Measurements from ENCODE around the gene DES. TPM values are rescaled to one million over a fixed set of nuclear protein-coding genes. Genes with fewer than 3 reads are reported as not detected.

Gene DES
- total and polyA plus RNA-seq, 2 of the 4 experiments (the other 2 are of a cell fraction): 4.3 to 4.9 TPM

- Histone ChIP-seq H3K9ac (ENCODE audit: low read depth, low read length) (no peak overlapping the region), H4K5ac (ENCODE audit: low read depth, low read length) (no peak overlapping the region), H3K4me3 (ENCODE audit: insufficient read depth, low read depth, low read length) (no peak overlapping the region), H4K20me1 (ENCODE audit: insufficient read depth, low read length) (no peaks in the 10 kb centered on the region), H4K8ac (ENCODE audit: low read depth in 2 of 2, low read length in 2 of 2) (no peak overlapping the region), H3K9me3 (ENCODE audit: control insufficient read depth, insufficient read depth, low read length) (no peaks in the 10 kb centered on the region), H3K23ac (ENCODE audit: low read depth, low read length) (no peak overlapping the region), H4K91ac (ENCODE audit: insufficient read depth, low read depth, low read length) (no peak overlapping the region), H3K4ac (ENCODE audit: low read depth, low read length) (no peak overlapping the region), H3K36me3 (ENCODE audit: control insufficient read depth, insufficient read depth, low read length) (no peaks in the 10 kb centered on the region), H3K14ac (replicated peaks; ENCODE audit: low read depth, low read length) (no peak overlapping the region), H2BK20ac (ENCODE audit: low read depth, low read length) (no peak overlapping the region), H3K9me1 (ENCODE audit: insufficient read depth, low read length) (peaks cover 4% of the 10 kb centered on the region; the same call in 1 of the 2 replicates), H2BK15ac (ENCODE audit: low read depth, low read length) (no peak overlapping the region), H2BK5ac (ENCODE audit: low read depth, low read length, poor library complexity, severe bottlenecking) (no peak overlapping the region), H3K4me1 (ENCODE audit: control insufficient read depth, insufficient read depth, low read length) (peaks cover 11% of the 10 kb centered on the region), H3K18ac (ENCODE audit: low read depth, low read length) (no peak overlapping the region), H2AK9ac (replicated peaks; ENCODE audit: low read depth, low read length, poor library complexity) (no peak overlapping the region), H2AK5ac (ENCODE audit: low read depth, low read length) (no peak overlapping the region), H3K27ac (ENCODE audit: insufficient read depth, low read length) (no peak overlapping the region), H2BK120ac (ENCODE audit: low read depth, low read length) (no peak overlapping the region), H3K79me1 (ENCODE audit: low read depth in 1 of 2, low read length in 2 of 2) (no peaks in the 10 kb centered on the region), H3K4me2 (ENCODE audit: low read depth, low read length) (no peak overlapping the region), H2AFZ (replicated peaks; ENCODE audit: low read length, poor library complexity) (no peak overlapping the region), H3K56ac (ENCODE audit: extremely low read depth, insufficient read depth, low read length) (no peak overlapping the region), H3K27me3 (ENCODE audit: control insufficient read depth, insufficient read depth, low read length) (peaks cover 5% of the 10 kb centered on the region)
- ATAC-seq (ENCODE audit: low read depth) (no peak), DNase-seq (no peak)
- POLR2A ChIA-PET (ENCODE audit: unreplicated experiment): no interaction called here
- 100% methylated on average over 1 of the region's 3 CpGs; no CpG with 5 or more reads in 1 of the 2 experiments for WGBS, 2 experiments (ENCODE audit: extremely low coverage in 2 of 2, insufficient read length in 1 of 2)
- dilution Hi-C loops (cut with HindIII; ENCODE audit: low sequenced_read_pairs, unreplicated experiment) (no loop called here), intact Hi-C loops (cut with micrococcal nuclease) (no loop called here), in situ Hi-C loops (cut with MboI; ENCODE audit: low sequenced_read_pairs) (no loop called here)
- CTCF ChIA-PET: no interaction called here
- BruUV-seq (replicated peaks): no TSS peak
- no peak for TF ChIP-seq RAD21 (IDR thresholded peaks at IDR 0.05; ENCODE audit: low read length)
- no peak for TF ChIP-seq SMC3 (IDR thresholded peaks at IDR 0.05; ENCODE audit: low read depth, low read length)
- no peak for TF ChIP-seq POLR2A (IDR thresholded peaks at IDR 0.05; ENCODE audit: low read depth, low read length)
- TF ChIP-seq MXI1 (IDR thresholded peaks at IDR 0.05; ENCODE audit: borderline replicate concordance, low read depth, low read length): no peak
- no peak for TF ChIP-seq NFE2L2 (IDR thresholded peaks at IDR 0.05; ENCODE audit: low read depth, low read length)
- no peak for TF ChIP-seq RCOR1 (IDR thresholded peaks at IDR 0.05; ENCODE audit: insufficient replicate concordance, low read length)
- no peak for TF ChIP-seq ELK1 (IDR thresholded peaks at IDR 0.05; ENCODE audit: borderline replicate concordance, low read depth, low read length)
- no peak for TF ChIP-seq BHLHE40 (IDR thresholded peaks at IDR 0.05; ENCODE audit: low read depth, low read length)
- no peak for TF ChIP-seq MAZ (IDR thresholded peaks at IDR 0.05; ENCODE audit: borderline replicate concordance, low read depth, low read length)
- no peak for TF ChIP-seq CEBPB (IDR thresholded peaks at IDR 0.05; ENCODE audit: low read depth, low read length)
- TF ChIP-seq CTCF (conservative IDR thresholded peaks at IDR 0.05; ENCODE audit: low read depth, low read length): no peak
- TF ChIP-seq CHD1 (IDR thresholded peaks at IDR 0.05; ENCODE audit: low read depth, low read length): no peak
- TF ChIP-seq FOS (IDR thresholded peaks at IDR 0.05; ENCODE audit: low read depth, low read length): no peak
- TF ChIP-seq RFX5 (IDR thresholded peaks at IDR 0.05; ENCODE audit: low read depth, low read length): no peak
- TF ChIP-seq USF2 (IDR thresholded peaks at IDR 0.05; ENCODE audit: low read depth, low read length): no peak
- TF ChIP-seq MAFK (IDR thresholded peaks at IDR 0.05; ENCODE audit: low read depth, low read length): no peak
These were observed 22.6 kb upstream of the DES start for GRCh38 chr2:219395609-219396008.
